GM18502 (cell line): Measurements from ENCODE around the gene ZMYND8.
"Not testable (repeated sequence)": the region's sequence is repeated elsewhere in the genome, so short reads cannot be mapped to it uniquely, and the experiment has no call there.

ENCODE experiments used
- ATAC-seq: cut with Tn5 transposase; IDR thresholded peaks from one replicate; pipeline ENCODE4 v1.9.1; 2021; ENCODE audit warnings: mild to moderate bottlenecking; ENCODE audit not compliant: unreplicated experiment, poor library complexity

Gene ZMYND8

GRCh38 chr20:47256668-47257236 lies 99.7 kb downstream of the ZMYND8 start:
- no peak for ATAC-seq

- no peak for ATAC-seq
Measured at GRCh38 chr20:47253872-47254271, 102.6 kb downstream of the ZMYND8 start.

GRCh38 chr20:47252879-47253307 lies 103.6 kb downstream of the ZMYND8 start:
- ATAC-seq = no peak

GRCh38 chr20:47251154-47252020 lies 105.1 kb downstream of the ZMYND8 start:
- ATAC-seq = no peak

- no peak for ATAC-seq
Measured at GRCh38 chr20:47250360-47250759, 106.1 kb downstream of the ZMYND8 start.

- no peak for ATAC-seq
Measured at GRCh38 chr20:47249913-47250312, 106.6 kb downstream of the ZMYND8 start.

- no peak for ATAC-seq
Measured at GRCh38 chr20:47248448-47248966, 108.0 kb downstream of the ZMYND8 start.

GRCh38 chr20:47247972-47248371 lies 108.5 kb downstream of the ZMYND8 start:
- ATAC-seq = no peak

- no peak for ATAC-seq
Measured at GRCh38 chr20:47246061-47246777, 110.3 kb downstream of the ZMYND8 start.

- ATAC-seq = not testable (repeated sequence)
Measured at GRCh38 chr20:47245166-47245565, 111.3 kb downstream of the ZMYND8 start.

GRCh38 chr20:47244451-47244850 lies 112.0 kb downstream of the ZMYND8 start:
- no peak for ATAC-seq

GRCh38 chr20:47243532-47244305 lies 112.8 kb downstream of the ZMYND8 start:
- ATAC-seq = no peak

- no peak for ATAC-seq
Measured at GRCh38 chr20:47243003-47243402, 113.5 kb downstream of the ZMYND8 start.

- ATAC-seq = no peak
Measured at GRCh38 chr20:47241345-47241781, 115.1 kb downstream of the ZMYND8 start.

- not testable (repeated sequence) for ATAC-seq
Measured at GRCh38 chr20:47240096-47240495, 116.4 kb downstream of the ZMYND8 start.

- ATAC-seq = no peak
Measured at GRCh38 chr20:47239719-47240067, 116.8 kb downstream of the ZMYND8 start.

GRCh38 chr20:47238780-47239718 lies 117.5 kb downstream of the ZMYND8 start:
- no peak for ATAC-seq

- no peak for ATAC-seq
Measured at GRCh38 chr20:47237715-47238114, 118.8 kb downstream of the ZMYND8 start.

- ATAC-seq = no peak
Measured at GRCh38 chr20:47236639-47236900, 119.9 kb downstream of the ZMYND8 start.
